ENCODE measurements around the gene RHBDD1. TPM values are rescaled to one million over a fixed set of nuclear protein-coding genes. Genes with fewer than 3 reads are reported as not detected.

The RHBDD1 gene
- polyA plus RNA-seq, 3 donors, result 25.9 to 30.2 (median 26.5) TPM

DNA sequence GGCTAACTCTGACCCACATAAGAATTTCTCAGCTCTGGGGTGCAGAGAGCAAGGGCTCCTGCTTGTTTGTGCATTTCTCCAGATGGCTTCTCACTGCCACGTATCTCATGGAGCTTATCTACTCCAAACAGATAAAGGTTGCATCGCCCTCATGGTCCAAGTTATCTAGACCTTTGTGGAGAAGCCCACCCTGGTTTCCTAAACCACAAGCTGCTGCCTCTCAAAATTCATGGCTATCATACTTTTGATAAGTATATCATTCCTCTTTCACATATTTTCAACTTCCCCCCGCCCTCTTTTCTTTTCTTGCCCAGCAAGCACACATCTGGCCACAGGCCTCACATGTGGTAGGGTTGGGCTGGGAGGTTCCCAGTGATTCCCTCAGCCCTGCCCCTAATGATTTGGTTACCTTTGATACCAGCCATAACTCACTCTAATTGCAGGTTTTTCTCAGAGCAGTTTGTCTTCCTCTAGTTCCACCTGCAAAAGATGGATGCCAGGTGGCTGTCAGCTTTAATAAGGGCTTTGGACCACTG is 146.0 kb downstream of the RHBDD1 start:
- no peak for DNase-seq

DNA sequence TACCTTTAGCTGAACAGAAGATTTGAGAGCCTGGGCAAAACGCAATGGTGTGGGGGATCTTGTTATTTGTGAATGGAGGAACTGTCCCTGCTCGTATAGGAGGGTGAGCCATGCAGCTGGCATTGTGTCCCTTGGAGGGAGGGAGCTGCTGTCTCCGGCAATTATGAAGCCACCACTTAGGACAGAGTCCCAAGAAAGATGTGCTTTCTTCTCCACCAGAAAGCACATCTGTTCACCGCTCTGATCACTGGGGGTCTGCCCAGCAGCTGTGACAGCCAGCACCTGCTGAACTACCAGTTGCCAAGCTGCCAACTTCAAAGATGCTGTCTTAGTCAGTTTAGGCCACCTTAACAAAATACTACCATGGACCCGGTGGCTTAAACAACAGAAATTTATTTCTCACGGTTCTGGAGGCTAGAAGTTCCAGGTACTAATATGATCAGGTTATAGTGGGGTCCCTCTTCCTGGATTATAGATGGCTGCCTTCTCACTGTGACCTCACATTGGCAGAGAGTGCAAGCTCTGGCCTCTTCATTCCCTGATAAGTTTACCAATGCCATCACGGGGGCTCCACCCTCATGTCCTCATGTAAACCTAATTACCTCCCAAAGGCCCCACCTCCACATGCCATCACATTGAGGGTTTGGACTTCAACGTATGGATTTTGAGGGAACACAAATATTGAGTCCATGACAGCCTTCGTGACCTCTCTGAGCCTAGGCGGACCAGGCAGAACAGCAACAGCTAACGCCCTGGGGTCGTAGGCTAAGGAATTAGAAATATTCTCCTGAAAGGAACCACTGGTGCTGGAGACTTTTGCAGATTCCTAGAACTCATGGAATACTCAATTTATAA is 148.3 kb downstream of the RHBDD1 start:
- DNase-seq, result no peak

DNA sequence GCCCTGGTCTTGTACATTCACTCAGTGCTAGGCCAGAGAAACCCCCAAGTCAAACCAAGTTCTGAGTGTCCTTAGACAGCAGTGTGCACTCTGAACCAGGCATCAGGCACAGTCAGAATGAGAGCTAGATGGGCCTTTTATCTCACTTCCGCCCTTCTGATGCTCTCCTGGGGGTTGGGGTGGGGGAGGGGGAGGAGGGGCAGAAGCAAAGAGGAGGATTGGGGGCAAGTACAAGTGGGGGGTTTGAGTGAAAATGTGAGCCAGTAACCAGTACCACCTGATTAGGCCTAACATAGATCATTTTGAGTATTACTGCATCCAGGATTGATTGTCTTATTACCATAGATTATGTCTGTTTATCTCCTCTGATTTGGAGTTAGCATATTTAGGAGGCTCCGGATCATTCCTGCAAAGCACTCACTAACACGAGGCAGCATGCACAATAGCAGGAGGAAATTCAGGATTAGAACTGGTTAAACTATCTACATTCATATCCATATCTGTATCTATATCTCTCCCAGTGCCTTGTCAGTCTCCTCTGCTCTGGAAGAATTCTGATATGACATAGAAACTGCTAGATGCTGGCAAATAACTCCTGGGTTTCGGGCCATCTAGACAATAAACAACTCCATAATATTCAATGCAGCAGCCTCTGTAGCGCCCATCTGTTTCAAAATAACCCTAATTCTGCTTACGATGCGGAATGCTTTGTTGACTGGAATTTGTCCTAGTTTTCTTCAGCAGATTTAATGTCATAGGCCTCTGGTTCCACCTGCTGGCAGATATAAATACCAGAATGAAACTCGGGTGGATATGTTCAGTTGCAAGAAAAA is 149.1 kb downstream of the RHBDD1 start:
- DNase-seq, result peak; percentile 81

DNA sequence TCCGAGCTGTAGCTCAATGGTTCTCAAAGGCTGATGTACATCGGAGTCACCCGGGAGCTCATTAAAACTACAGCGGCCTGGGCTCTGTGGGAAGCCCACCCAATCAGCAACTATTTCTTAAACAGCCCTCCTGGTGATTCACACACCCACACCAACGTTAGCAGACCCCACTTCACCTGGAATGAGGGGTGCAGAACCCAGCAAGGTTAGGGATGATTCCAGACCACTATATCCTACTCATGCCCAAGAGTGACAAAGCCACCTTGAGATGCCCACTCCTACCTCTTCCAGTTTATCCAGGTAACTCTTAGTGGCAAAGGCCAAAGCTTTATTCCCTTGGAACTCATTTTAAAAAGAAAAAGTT is 149.7 kb downstream of the RHBDD1 start:
- DNase-seq, result no peak

DNA sequence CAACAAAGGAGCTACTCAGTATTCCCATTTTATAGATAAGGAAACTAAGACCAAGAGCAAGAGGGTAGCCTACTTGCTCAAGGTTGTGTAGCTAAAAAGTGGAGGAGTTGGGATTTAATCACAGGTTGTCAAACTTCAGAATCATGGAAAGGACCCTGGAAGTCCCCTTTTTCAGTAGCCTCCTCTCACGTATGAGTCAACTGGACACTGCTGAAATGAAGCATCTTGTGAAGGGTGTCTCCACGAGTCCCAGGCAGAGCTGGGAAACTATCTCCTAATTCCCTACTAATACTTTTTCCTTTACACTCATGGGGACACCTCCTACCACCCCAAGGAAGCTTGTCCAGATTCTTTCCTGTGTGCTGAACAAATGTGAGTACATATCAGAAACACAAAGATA is 155.8 kb downstream of the RHBDD1 start:
- no peak for DNase-seq

DNA sequence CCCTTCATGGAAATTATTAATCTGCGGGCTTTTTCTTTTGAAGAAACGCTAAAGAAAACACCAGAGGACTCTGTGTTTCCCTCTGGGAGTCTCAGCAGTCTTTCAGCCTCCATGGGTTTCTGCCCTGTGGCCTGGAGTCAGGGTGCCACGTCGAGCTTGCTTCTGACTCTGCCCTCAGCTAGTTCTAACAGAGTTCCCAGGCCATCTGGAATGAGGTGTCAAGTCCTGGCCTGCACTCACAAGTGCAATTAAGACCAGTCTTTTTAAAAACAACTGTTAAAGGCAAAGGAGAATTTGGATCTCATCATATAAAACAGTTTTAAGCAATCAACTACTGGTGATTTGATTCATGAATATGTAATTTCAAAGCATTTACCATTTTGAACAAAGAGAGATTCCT is 157.3 kb downstream of the RHBDD1 start:
- no peak for DNase-seq

DNA sequence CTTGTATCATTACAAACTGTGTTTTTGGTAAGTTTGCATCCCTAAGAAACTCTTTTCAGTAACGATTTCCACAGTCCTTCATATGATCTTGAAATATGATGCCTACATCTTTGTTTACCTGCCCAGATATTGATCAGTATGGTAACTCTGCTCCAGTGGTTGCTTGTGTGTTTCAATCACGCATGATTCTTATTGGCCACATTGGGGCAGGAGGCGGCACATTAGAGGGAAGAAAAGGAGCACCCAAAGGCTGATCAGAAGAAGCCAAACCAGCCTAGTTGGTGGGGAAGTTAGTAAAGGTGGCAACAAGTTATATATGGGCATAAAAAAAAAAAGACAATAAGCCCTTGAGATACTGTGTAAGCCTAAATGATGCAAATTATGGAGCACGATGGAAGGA is 158.9 kb downstream of the RHBDD1 start:
- DNase-seq, result no peak

DNA sequence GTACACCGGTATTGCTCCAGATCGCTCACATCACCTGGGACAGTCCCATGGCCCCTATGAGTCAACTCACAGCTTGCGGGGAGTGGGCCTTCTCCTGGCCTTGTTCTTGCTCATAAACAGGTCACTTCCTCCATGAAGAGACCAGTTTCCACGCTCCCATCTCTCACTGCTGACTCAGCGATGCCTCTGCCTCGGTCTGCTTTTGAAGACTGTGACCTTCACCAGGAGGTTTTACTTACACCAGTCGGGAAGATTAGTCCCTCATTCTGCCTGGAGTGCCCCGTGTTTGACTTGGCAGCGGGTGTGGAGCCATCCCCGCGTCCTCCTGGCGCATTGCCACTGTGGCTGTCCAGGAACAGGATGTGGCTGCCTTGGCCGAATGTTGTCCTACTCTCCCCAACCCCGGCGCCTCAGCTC is 159.8 kb downstream of the RHBDD1 start:
- no peak for DNase-seq

DNA sequence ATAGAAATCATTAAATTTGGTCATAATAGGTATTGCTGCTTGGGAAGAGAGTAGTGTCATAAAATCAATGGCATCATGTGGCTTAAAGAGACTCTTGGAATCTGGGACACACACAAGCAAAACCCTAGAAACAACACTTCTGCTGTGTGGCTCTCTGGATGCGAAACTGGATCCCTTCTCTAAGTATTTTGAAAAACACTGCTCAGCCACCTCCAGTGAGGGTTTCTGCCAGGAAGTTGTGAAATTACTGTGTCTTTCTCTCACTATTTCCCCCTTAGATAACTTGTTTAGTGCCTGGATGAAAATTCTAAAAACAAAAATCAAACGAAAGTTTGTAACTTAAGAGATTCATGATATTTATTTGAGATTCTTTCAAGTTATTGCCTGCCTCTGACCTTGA is 163.8 kb downstream of the RHBDD1 start:
- no peak for DNase-seq

DNA sequence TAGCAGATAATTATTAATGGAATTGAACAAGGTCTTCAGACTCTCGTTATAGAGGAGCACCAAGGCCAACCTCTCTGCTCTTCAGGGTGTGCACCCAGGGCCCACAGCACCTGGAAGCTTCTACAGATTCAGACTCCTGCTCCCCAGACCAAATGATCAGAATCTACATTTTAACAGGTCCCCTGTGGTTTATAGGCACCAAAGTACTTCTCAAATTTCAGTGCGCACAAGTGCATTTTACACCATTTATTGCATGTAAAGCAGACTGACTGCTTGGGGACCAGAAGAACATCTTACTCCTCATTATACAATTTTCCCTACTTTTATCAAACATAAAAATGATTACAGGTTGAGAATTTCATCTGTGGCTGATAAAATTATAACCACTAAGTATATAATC is 164.3 kb downstream of the RHBDD1 start:
- DNase-seq, result no peak

DNA sequence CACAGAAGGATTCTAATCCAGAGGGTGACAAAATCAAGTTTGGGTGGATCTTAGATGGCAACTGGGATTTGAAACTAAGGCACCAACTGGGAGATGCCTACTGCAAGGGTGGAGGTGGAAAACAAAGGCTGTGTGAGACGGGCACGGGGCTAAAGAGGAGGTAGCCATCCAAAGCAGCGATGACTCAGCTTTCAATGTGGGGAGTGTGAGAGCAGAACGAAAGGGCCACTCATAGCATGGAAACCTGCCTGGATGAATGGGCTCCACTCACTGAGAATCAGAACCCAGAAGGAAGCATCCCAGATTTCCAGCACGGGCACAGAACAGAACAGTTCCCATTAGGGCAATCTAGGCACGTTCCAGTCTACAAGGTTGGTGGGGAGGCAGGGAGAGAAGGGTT is 168.6 kb downstream of the RHBDD1 start:
- no peak for DNase-seq

DNA sequence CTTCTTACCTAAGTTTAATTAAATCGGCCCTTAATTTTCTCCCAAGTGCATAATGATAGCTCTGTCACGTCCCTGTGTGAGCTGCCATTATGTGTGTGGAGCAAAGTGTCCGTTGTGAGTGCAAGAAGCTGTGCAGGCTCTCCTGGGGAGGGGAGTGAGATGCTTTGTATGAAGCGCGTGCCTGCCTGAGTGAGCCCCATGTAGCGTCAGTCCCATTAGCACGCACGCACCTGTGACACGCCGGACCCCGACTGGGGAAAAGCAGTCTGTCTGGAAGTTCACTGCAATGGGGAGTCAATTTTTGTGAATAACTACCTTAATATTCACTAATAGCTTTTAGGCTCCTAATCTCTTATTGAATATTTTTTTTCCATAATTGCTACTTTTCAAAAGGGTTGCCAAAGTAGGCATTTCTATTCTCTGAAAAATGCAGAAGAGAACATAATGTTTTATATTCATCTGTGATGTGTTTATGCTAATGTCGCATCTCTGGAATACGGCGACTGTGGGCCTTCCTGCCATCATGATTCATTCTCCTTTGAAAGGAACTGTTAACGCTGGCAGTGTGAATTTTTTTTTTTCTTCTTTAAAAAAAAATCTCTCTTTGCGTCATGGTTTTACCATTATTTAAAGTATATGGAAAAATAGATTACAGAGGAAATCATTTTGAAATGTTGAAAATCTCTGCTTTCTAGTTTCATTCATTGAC is 170.5 kb downstream of the RHBDD1 start:
- DNase-seq, result no peak

DNA sequence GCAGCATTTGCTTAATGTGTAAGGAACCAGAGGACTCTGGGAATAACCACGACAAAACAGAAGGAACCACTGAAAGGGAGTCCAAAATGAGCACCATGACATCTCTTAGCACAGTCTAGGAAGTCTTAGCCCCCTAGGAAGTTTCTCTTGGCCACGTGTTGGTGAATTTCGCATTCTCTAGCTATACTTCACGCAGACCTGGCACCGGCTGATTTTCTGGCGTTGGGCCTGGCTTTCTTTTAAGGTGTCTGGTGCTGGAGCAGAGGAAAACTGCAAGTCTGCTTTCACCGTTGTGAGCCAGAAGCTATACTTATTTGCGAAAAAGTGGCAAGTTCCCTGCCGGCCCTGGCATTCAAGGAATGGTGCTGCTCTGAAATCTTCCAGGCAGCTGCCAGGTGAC is 171.3 kb downstream of the RHBDD1 start:
- no peak for DNase-seq

DNA sequence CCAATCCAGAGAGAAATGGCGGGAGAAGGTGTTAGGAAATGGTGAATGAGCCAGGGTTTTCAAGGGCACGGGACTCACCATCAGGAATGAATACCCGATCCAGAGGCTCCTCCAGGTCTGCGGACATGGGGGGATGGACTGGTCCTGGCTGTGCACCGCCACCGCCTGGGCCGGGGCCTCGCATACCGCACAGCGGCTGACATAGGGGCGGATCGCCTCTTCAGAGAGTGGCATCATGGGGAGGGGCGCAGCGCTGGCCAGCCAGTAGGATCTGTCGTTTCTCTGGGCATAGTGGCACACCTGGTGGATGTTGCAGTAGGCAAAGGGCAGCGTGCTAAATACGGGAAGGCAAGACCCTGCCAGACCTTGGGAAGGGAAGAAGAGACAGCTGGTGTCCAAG is 172.1 kb downstream of the RHBDD1 start:
- no peak for DNase-seq

DNA sequence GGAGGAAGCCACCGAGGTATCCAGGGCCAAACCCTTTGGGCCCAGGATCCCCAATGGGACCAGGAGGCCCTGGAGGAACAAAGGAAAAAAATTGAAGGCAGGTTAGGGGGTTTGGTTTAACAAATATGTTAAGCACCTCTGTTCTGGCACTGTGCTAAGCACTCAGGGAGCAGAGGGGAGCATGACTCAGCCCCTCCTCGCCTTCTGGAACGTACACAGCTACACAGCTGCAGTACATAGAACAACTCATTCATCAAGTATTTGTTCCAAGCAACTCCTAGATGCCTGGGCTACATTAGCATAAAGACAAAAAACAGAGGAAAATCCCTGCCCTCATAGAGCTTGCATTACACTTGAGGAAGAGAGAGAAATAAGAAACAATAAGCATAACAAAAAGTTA is 174.6 kb downstream of the RHBDD1 start:
- DNase-seq, result no peak

DNA sequence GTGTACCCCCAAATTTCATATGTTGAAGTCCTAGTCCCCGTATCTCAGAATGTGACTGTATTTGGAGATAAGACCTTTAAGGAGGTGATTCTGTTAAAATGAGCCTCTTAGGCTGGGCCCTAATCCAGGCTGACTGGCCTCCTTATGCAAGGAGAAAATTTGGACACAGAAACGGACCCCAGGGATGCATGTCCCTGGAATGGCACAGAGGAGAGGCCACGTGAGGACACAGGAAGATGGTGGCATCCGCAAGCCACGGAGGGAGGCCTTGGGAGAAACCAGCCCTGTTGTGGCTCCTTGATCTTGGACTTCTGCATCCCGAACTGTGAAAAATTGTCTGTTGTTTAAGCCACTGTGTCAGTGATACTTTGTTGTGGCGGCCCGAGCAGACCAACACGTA is 177.5 kb downstream of the RHBDD1 start:
- no peak for DNase-seq

DNA sequence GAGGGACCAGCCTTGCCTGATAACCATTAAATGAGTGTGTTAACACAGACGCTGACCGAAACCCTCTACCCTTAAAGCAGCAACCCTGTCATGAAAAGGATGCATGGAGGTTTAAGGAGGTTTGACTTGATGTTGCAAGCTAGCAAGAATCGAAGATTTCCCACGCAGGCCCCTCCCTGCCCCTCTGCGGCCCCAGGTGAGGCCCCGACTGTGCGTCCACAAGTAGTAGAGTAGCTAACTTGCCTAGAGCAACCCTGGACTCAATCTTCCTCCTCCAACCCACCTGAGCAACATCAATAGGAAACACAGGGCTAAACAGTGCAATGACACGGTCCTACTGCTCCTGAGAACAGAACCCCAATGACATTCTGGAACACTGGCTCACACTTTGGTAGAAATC is 178.0 kb downstream of the RHBDD1 start:
- DNase-seq, result no peak

DNA sequence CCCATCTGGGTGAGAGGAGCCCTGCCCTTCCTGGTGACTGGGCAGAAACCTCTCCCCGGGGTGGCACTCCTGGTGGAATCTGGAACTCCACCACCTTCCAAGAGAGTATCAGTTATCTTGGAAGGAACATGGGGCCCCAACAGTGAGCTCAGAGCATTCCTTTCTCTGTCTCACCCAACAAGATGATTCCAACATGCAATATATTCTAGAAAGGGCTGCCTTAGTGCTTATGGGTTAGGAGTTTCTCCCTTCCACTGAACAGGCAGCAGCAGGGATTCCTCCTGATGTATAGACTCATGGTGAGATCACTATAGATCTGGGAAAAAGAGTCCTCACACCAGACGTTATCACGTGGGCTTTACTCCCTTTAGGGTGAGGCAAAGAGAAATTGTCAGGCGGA is 181.0 kb downstream of the RHBDD1 start:
- no peak for DNase-seq

DNA sequence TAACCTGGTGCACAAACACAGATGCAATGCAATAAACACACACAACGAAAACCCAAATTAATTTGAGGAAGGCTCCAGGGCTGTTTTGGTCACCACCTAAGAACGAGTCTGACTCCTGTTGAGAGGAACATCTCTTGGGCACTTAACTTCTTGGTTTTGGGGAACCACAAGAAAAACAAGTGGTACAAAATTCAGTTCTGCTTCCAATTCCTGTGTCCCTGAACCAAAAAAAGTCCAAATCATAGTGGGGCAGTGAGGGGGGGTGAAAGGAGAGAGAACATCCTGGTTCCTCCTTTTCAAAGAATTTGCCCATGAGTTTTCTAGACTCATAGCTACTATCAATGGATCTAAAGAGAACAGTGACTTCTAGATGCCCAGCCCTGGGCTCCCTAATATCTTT is 184.6 kb downstream of the RHBDD1 start:
- no peak for DNase-seq

DNA sequence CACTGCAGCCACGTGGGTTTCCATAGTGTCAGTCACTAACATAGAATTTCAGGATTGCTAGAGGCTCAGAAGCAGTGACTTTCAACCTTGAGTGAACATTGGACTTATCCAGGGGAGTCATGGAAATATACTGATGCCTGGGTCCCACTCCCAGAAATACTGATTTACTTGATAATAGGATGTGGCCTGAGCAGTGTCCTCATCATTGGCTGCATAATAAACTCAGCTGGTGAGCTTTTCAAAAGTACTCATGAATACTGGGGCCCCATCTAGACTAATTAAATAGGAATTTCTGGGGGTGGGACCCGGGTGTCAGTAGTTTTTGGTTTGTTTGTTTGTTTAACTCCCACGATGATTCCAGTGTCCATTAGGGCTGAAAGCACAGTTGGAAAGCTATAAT is 186.8 kb downstream of the RHBDD1 start:
- no peak for DNase-seq

DNA sequence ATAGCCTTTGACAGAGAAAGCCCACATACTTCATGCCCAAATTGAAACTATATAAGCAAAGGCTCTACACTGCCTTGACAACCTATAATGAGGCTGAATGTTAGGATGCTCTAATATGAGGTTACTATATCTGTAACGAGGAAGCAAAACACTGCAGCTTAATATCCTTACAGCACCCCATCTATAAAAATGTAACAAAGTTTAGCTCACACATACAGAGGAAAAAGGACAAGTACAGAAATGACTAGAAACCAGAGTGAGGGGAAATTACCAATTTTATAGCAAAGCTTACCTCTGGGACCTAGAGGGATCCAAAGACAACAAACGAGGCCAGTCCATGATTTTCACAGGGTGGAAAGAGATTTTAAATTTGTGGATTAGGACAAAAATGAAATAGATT is 189.7 kb downstream of the RHBDD1 start:
- no peak for DNase-seq

DNA sequence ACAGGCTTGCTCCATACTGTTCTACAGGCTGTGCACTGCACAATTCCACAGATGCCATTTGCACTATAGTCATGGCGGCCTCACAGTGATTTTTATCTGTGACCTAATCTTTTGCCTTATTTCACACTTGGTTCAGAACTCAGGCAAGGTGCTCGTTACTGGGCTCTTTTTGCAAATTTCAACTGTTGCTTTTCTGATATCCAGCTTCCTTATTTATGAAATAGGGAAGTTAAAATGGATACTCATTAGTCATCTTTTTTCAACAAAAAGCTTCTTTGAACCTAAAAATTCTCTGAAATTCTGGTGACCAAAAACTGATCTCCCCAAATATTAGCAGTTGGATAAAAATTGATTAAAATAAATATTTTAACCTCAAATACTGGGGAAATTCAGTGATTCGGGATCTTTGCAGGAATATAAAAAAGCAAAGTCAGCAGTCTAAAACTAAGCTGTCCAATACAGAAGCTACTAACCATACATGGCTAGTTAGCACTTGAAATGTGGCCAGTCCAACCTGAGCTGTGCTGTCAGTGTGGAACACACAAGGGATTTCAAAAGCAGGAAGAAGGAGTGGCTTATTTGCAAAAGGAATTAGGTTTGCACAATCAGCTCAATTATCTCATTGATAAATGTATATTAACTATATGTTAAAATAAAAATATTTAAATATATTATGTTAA is 193.7 kb downstream of the RHBDD1 start:
- DNase-seq, result no peak

All from renal pelvis (tissue), 4 donors.